ENCODE data around the gene LIMS2.

- TF ChIP-seq CTCF (conservative IDR thresholded peaks at IDR 0.05; ENCODE audit: low read length) (no peak), EZH2phosphoT487 (IDR thresholded peaks at IDR 0.05; ENCODE audit: borderline replicate concordance, low read depth, low read length) (no peak)
Measured at GRCh38 chr2:127594116-127594591, 81.2 kb downstream of the LIMS2 start.
